ENCODE data around the gene CDYL.

Gene CDYL

GRCh38 chr6:4958624-4959023 lies 182.4 kb downstream of the CDYL start:
- TF ChIP-seq, protein P1, sequence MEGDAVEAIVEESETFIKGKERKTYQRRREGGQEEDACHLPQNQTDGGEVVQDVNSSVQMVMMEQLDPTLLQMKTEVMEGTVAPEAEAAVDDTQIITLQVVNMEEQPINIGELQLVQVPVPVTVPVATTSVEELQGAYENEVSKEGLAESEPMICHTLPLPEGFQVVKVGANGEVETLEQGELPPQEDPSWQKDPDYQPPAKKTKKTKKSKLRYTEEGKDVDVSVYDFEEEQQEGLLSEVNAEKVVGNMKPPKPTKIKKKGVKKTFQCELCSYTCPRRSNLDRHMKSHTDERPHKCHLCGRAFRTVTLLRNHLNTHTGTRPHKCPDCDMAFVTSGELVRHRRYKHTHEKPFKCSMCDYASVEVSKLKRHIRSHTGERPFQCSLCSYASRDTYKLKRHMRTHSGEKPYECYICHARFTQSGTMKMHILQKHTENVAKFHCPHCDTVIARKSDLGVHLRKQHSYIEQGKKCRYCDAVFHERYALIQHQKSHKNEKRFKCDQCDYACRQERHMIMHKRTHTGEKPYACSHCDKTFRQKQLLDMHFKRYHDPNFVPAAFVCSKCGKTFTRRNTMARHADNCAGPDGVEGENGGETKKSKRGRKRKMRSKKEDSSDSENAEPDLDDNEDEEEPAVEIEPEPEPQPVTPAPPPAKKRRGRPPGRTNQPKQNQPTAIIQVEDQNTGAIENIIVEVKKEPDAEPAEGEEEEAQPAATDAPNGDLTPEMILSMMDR (conservative IDR thresholded peaks at IDR 0.05) = no peak
- no peak overlapping the region for H3K27ac ChIP-seq

GRCh38 chr6:4961322-4962168 lies 185.3 kb downstream of the CDYL start:
- H3K27ac ChIP-seq = no peak overlapping the region
- TF ChIP-seq, protein P1 (conservative IDR thresholded peaks at IDR 0.05) = no peak

GRCh38 chr6:4962905-4963304 lies 186.7 kb downstream of the CDYL start:
- no peak overlapping the region for H3K27ac ChIP-seq
- TF ChIP-seq, protein P1 (conservative IDR thresholded peaks at IDR 0.05) = no peak

- H3K27ac ChIP-seq = no peak overlapping the region
- TF ChIP-seq, protein P1 (conservative IDR thresholded peaks at IDR 0.05) = no peak
Measured at GRCh38 chr6:4964675-4965561, 188.7 kb downstream of the CDYL start.

DNA sequence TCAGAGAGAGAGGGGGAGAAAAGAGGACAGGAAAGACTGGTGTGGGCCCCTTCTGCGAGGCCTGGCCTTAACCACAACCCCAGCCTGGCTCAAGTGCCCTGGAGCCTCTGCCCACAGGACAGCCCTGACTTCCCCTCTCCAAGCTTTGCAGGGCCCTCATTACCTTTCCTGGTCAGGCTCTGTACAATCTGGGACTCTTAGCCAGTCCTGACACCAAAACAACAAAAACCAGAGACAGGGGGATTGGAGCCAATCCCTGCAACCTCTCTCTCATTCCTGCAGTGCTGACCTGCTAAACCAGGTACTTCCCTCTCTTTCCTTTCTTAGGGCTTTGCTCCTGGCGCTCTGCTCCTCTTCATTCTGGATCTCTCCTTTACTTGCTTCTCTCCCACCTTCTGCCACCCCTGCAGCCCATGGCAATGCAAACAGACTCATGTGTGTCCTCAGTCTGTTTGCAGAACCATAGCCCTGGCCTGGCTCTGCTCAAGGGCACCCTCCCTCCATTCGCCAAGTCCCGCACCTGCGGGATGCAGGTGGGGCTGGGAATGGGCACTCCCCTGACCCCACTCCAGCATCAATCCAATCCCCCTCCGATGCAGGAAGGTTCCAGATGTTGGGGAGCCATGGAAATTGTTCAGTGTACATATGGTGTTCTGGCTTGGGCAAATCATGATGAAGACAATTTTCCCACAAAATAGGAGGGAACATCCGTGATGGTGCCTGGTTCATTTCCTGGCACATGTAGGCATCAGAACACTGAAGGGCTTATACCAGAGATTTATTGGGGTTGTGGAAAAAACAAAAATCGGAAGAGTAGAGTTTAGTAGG lies 189.6 kb downstream of the CDYL start:
- H3K27ac ChIP-seq = no peak overlapping the region
- TF ChIP-seq, protein P1 (conservative IDR thresholded peaks at IDR 0.05) = no peak

GRCh38 chr6:4967301-4968030 lies 191.3 kb downstream of the CDYL start:
- no peak overlapping the region for H3K27ac ChIP-seq
- TF ChIP-seq, protein P1 (conservative IDR thresholded peaks at IDR 0.05) = no peak
